ENCODE measurements around the gene SMAD5.

The SMAD5 gene

GRCh38 chr5:136205941-136206340 is 73.3 kb downstream of the SMAD5 start:
- TF ChIP-seq CTCF (IDR thresholded peaks at IDR 0.05): no peak
- peak; percentile 49 for DNase-seq (ENCODE audit: low spot score)
- Histone ChIP-seq H3K4me3 (no peak overlapping the region), H3K27ac (no peak overlapping the region)

- H3K4me3 ChIP-seq: no peak overlapping the region
Observed at GRCh38 chr5:136206361-136206760, 73.7 kb downstream of the SMAD5 start.

GRCh38 chr5:136207631-136208030 is 75.0 kb downstream of the SMAD5 start:
- Histone ChIP-seq H3K4me3 (no peak overlapping the region), H3K27ac (no peak overlapping the region)
- DNase-seq (ENCODE audit: low spot score): no peak
- TF ChIP-seq CTCF (IDR thresholded peaks at IDR 0.05): no peak

More at GRCh38 chr5:136206361-136206760, 73.7 kb downstream of the SMAD5 start:
- TF ChIP-seq CTCF (IDR thresholded peaks at IDR 0.05): no peak
- no peak overlapping the region for H3K27ac ChIP-seq
- DNase-seq (ENCODE audit: low spot score): no peak

- TF ChIP-seq CTCF (IDR thresholded peaks at IDR 0.05): no peak
- no peak for DNase-seq (ENCODE audit: low spot score)
- H3K4me3 ChIP-seq: no peak overlapping the region
- no peak overlapping the region for H3K27ac ChIP-seq
Observed at GRCh38 chr5:136208916-136209315, 76.3 kb downstream of the SMAD5 start.

- Histone ChIP-seq H3K4me3 (no peak overlapping the region), H3K27ac (no peak overlapping the region)
- no peak for DNase-seq (ENCODE audit: low spot score)
- no peak for TF ChIP-seq CTCF (IDR thresholded peaks at IDR 0.05)
Observed at GRCh38 chr5:136209346-136209910, 76.8 kb downstream of the SMAD5 start.

- no peak overlapping the region for H3K27ac ChIP-seq
- H3K4me3 ChIP-seq: no peak overlapping the region
- DNase-seq (ENCODE audit: low spot score): no peak
- TF ChIP-seq CTCF (IDR thresholded peaks at IDR 0.05): no peak
Observed at GRCh38 chr5:136210259-136210658, 77.6 kb downstream of the SMAD5 start.

GRCh38 chr5:136211282-136212040 is 78.8 kb downstream of the SMAD5 start:
- DNase-seq (ENCODE audit: low spot score): no peak
- Histone ChIP-seq H3K4me3 (no peak overlapping the region), H3K27ac (no peak overlapping the region)
- TF ChIP-seq CTCF (IDR thresholded peaks at IDR 0.05): no peak

All from coronary artery (tissue), 2 donors.